SK-N-SH treated with all-trans-retinoic acid at 6 μM for 48 hours (cell line): ENCODE results near the gene CEP350.

ENCODE experiments used
- ARNTL ChIP-seq: fragments of 450-650 bp; formaldehyde crosslinking; IDR thresholded peaks from 2 replicates; pipeline ENCODE4 v1.5.0; 2020; ENCODE audit warnings: low read depth, mild to moderate bottlenecking, moderate library complexity, borderline replicate concordance
- BACH2 ChIP-seq: fragments of 250-450 bp; sonication (Bioruptor Pico); IDR thresholded peaks from 2 replicates; pipeline ENCODE4 v1.9.0; 2021; ENCODE audit warnings: mild to moderate bottlenecking, borderline replicate concordance
- CSDC2 ChIP-seq: fragments of 250-450 bp; sonication (Bioruptor Pico); IDR thresholded peaks from 2 replicates; pipeline ENCODE4 v1.5.0; 2020; ENCODE audit warnings: mild to moderate bottlenecking, moderate library complexity
- ESRRG ChIP-seq: fragments of 250-450 bp; sonication (Bioruptor Pico); IDR thresholded peaks from 2 replicates; pipeline ENCODE4 v1.6.1; 2021; ENCODE audit warnings: mild to moderate bottlenecking
- ISL1 ChIP-seq: fragments of 250-450 bp; sonication (Bioruptor Pico); IDR thresholded peaks from 2 replicates; pipeline ENCODE4 v2.1.2; 2022; ENCODE audit warnings: mild to moderate bottlenecking, moderate library complexity
- OSR1 ChIP-seq: fragments of 250-450 bp; sonication (Bioruptor Pico); IDR thresholded peaks from 2 replicates; pipeline ENCODE4 v1.8.0; 2022; ENCODE audit warnings: moderate library complexity, mild to moderate bottlenecking, inconsistent platforms
- RARB ChIP-seq: fragments of 250-450 bp; sonication (Bioruptor Pico); IDR thresholded peaks from 2 replicates; pipeline ENCODE4 v1.8.0; 2021; ENCODE audit warnings: mild to moderate bottlenecking, moderate library complexity
- ZC3H10 ChIP-seq: fragments of 250-450 bp; sonication (Bioruptor Pico); IDR thresholded peaks from 2 replicates; pipeline ENCODE4 v1.5.1; 2021; ENCODE audit warnings: mild to moderate bottlenecking, moderate library complexity
- ZFP3 ChIP-seq: fragments of 250-450 bp; sonication (Bioruptor Pico); IDR thresholded peaks from 2 replicates; pipeline ENCODE4 v1.5.0; 2020; ENCODE audit warnings: mild to moderate bottlenecking, moderate library complexity
- ZFP30 ChIP-seq: fragments of 450-650 bp; formaldehyde crosslinking; IDR thresholded peaks from 2 replicates; pipeline ENCODE4 v1.5.0; 2022; ENCODE audit warnings: mild to moderate bottlenecking, moderate library complexity
- ZNF565 ChIP-seq: fragments of 450-650 bp; formaldehyde crosslinking; conservative IDR thresholded peaks from 2 replicates; pipeline ENCODE4 v1.5.0; 2020; ENCODE audit warnings: low read depth, mild to moderate bottlenecking, moderate library complexity
- TF ChIP-seq, protein P1 (sequence below): fragments of 250-450 bp; sonication (Bioruptor Pico); IDR thresholded peaks from 2 replicates; pipeline ENCODE4 v1.5.0; 2020; ENCODE audit warnings: mild to moderate bottlenecking, moderate library complexity
- TF ChIP-seq, protein P2 (sequence below): fragments of 250-450 bp; sonication (Bioruptor Pico); IDR thresholded peaks from 2 replicates; pipeline ENCODE4 v1.5.1; 2020; ENCODE audit warnings: low read depth, mild to moderate bottlenecking, moderate library complexity
- TF ChIP-seq, protein P3 (sequence below): fragments of 250-450 bp; sonication (Bioruptor Pico); IDR thresholded peaks from 2 replicates; pipeline ENCODE4 v1.8.0; 2020; ENCODE audit warnings: mild to moderate bottlenecking, moderate library complexity, borderline replicate concordance

DNA sequence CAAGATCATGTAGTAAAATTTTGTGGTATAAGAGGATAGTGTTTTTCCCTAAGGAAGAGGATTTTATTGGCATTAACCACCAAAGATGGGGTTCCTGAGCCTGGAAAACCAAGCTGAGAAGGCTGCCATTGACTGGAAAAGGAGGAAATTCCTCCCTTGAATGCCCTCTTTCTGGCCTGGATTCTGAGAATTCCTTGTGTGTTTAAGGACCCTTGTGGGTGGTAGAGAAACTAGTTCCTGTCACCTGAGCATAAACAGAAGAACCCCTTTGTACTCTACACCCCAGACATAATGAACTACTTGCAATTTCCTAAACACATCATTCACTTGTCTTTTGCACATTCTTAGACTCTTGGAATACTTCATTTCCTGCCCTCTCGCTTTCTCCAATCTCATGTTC lies 33.1 kb upstream of the CEP350 start:
- no peak for TF ChIP-seq CSDC2
- no peak for TF ChIP-seq ZC3H10 (CRISPR knock-in tag)
- TF ChIP-seq ARNTL (CRISPR knock-in tag) = no peak
- TF ChIP-seq, protein P1, sequence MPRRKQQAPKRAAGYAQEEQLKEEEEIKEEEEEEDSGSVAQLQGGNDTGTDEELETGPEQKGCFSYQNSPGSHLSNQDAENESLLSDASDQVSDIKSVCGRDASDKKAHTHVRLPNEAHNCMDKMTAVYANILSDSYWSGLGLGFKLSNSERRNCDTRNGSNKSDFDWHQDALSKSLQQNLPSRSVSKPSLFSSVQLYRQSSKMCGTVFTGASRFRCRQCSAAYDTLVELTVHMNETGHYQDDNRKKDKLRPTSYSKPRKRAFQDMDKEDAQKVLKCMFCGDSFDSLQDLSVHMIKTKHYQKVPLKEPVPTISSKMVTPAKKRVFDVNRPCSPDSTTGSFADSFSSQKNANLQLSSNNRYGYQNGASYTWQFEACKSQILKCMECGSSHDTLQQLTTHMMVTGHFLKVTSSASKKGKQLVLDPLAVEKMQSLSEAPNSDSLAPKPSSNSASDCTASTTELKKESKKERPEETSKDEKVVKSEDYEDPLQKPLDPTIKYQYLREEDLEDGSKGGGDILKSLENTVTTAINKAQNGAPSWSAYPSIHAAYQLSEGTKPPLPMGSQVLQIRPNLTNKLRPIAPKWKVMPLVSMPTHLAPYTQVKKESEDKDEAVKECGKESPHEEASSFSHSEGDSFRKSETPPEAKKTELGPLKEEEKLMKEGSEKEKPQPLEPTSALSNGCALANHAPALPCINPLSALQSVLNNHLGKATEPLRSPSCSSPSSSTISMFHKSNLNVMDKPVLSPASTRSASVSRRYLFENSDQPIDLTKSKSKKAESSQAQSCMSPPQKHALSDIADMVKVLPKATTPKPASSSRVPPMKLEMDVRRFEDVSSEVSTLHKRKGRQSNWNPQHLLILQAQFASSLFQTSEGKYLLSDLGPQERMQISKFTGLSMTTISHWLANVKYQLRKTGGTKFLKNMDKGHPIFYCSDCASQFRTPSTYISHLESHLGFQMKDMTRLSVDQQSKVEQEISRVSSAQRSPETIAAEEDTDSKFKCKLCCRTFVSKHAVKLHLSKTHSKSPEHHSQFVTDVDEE = no peak
- no peak for TF ChIP-seq BACH2 (CRISPR knock-in tag)
- TF ChIP-seq, protein P2, sequence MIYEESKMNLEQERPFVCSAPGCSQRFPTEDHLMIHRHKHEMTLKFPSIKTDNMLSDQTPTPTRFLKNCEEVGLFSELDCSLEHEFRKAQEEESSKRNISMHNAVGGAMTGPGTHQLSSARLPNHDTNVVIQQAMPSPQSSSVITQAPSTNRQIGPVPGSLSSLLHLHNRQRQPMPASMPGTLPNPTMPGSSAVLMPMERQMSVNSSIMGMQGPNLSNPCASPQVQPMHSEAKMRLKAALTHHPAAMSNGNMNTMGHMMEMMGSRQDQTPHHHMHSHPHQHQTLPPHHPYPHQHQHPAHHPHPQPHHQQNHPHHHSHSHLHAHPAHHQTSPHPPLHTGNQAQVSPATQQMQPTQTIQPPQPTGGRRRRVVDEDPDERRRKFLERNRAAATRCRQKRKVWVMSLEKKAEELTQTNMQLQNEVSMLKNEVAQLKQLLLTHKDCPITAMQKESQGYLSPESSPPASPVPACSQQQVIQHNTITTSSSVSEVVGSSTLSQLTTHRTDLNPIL (CRISPR knock-in tag) = no peak
- TF ChIP-seq ISL1 (CRISPR knock-in tag) = no peak
- no peak for TF ChIP-seq RARB
- TF ChIP-seq, protein P3, sequence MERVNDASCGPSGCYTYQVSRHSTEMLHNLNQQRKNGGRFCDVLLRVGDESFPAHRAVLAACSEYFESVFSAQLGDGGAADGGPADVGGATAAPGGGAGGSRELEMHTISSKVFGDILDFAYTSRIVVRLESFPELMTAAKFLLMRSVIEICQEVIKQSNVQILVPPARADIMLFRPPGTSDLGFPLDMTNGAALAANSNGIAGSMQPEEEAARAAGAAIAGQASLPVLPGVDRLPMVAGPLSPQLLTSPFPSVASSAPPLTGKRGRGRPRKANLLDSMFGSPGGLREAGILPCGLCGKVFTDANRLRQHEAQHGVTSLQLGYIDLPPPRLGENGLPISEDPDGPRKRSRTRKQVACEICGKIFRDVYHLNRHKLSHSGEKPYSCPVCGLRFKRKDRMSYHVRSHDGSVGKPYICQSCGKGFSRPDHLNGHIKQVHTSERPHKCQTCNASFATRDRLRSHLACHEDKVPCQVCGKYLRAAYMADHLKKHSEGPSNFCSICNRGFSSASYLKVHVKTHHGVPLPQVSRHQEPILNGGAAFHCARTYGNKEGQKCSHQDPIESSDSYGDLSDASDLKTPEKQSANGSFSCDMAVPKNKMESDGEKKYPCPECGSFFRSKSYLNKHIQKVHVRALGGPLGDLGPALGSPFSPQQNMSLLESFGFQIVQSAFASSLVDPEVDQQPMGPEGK (CRISPR knock-in tag) = no peak
- no peak for TF ChIP-seq OSR1 (CRISPR knock-in tag)
- TF ChIP-seq ESRRG (CRISPR knock-in tag) = no peak
- no peak for TF ChIP-seq ZFP30 (CRISPR knock-in tag)
- no peak for TF ChIP-seq ZFP3
- no peak for TF ChIP-seq ZNF565 (CRISPR knock-in tag)
